ENCODE data around the gene MPIG6B. TPM values are rescaled to one million over a fixed set of nuclear protein-coding genes. Genes with fewer than 3 reads are reported as not detected.

MPIG6B gene
- total and polyA plus RNA-seq, 2 donors from 2014 or later = 0.60 TPM; not detected in 1

DNA sequence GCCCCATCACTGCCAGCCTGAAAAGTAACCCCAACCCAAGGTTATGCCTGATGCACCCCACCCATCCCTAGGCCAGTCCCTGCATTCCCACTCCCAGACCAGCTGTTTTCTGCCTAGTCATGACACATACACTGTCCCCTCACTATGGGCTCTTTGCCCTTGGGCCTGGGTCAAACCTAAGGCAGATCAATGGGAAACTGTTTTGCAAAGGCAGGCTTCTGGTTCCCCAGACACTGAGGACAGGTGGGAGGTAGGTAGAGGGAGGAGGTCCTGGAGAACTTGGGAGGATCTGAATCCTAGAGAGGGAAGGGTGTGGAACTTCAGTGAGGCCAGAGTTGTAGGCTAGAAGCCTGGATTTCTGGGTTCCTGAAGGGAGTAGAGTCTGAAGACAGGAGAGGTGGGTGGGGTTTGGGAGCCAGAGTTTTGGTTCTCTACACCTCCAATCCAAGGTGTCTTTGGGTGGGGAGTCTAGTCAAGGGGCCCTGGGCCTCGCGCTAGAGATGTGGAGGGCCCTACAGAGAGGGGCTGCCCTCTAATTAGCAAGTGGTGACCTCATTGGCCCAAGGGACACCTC is 11.2 kb downstream of the MPIG6B start:
- H3K4me3 ChIP-seq (ENCODE audit: low read length in 3 of 3) = peak overlapping the region; percentile 93 to 100 (median 98)
- FAIRE-seq (no peak), DNase-seq (peak in 1 of 5 donors; percentile 24)
- no peaks in the 10 kb centered on the region for H3K9me3 ChIP-seq (ENCODE audit: control insufficient read depth in 2 of 3, insufficient read depth in 1 of 3, low read length in 3 of 3)
- peaks cover 0 to 28% (median 16%) of the 10 kb centered on the region in 3 donors for H3K36me3 ChIP-seq (ENCODE audit: control insufficient read depth in 2 of 3, insufficient read depth in 3 of 3, low read length in 3 of 3)
- intact Hi-C loops (cut with DNase I) = no loop called here
- H3K27ac ChIP-seq (ENCODE audit: low read depth in 2 of 2, low read length in 2 of 2) = peak overlapping the region; percentile 98 to 99
- TF ChIP-seq, protein P1, sequence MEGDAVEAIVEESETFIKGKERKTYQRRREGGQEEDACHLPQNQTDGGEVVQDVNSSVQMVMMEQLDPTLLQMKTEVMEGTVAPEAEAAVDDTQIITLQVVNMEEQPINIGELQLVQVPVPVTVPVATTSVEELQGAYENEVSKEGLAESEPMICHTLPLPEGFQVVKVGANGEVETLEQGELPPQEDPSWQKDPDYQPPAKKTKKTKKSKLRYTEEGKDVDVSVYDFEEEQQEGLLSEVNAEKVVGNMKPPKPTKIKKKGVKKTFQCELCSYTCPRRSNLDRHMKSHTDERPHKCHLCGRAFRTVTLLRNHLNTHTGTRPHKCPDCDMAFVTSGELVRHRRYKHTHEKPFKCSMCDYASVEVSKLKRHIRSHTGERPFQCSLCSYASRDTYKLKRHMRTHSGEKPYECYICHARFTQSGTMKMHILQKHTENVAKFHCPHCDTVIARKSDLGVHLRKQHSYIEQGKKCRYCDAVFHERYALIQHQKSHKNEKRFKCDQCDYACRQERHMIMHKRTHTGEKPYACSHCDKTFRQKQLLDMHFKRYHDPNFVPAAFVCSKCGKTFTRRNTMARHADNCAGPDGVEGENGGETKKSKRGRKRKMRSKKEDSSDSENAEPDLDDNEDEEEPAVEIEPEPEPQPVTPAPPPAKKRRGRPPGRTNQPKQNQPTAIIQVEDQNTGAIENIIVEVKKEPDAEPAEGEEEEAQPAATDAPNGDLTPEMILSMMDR (IDR thresholded peaks at IDR 0.05; ENCODE audit: borderline replicate concordance, extremely low read depth, insufficient read depth) = no peak
- peaks cover 10 to 36% (median 28%) of the 10 kb centered on the region in 3 donors for H3K4me1 ChIP-seq (ENCODE audit: control insufficient read depth in 2 of 3, insufficient read depth in 2 of 3, low read depth in 1 of 3, low read length in 3 of 3)
- peak overlapping the region in 2 of 3 donors; percentile 34 to 99 for H3K9ac ChIP-seq (ENCODE audit: low read length in 3 of 3)
- no peaks in the 10 kb centered on the region for H3K27me3 ChIP-seq (ENCODE audit: control insufficient read depth, insufficient read depth, low read length)

DNA sequence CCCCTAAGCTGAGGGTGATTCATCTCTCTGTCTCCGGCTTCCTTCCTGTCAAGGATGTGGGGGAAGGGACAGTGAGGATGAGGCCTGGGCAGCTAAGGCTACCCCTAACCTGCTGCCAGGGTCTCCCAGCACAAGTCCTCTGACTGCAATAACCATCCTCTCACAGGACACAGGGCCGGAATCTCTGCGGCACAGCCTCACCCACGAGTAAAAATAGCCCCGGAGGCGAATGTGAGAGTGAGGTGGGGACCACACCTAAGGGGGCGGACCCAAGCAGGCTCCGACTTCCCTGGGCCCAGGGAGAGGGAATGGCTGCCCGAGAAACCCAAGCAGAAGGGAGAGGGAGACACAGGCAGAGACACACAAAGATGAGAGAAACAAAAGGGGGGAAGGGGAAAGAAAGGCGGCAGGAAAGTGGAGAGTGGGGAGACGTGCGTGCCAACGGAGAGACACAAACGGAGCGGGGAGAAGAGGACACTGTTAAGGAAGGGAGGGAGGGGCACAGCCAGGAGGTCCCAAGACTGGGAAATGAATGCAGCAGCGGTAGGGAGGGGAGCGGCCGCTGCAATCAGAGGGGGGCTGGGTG is 11.7 kb downstream of the MPIG6B start:
- Histone ChIP-seq H3K36me3 (ENCODE audit: control insufficient read depth in 2 of 3, insufficient read depth in 3 of 3, low read length in 3 of 3) (peaks cover 0 to 28% (median 16%) of the 10 kb centered on the region in 3 donors), H3K27me3 (ENCODE audit: control insufficient read depth, insufficient read depth, low read length) (no peaks in the 10 kb centered on the region), H3K9ac (ENCODE audit: low read length in 3 of 3) (peak overlapping the region; percentile 90 to 99 (median 99)), H3K4me1 (ENCODE audit: control insufficient read depth in 2 of 3, insufficient read depth in 2 of 3, low read depth in 1 of 3, low read length in 3 of 3) (peaks cover 10 to 36% (median 28%) of the 10 kb centered on the region in 3 donors), H3K9me3 (ENCODE audit: control insufficient read depth in 2 of 3, insufficient read depth in 1 of 3, low read length in 3 of 3) (no peaks in the 10 kb centered on the region), H3K4me3 (ENCODE audit: low read length in 3 of 3) (peak overlapping the region; percentile 93 to 100 (median 98)), H3K27ac (ENCODE audit: low read depth in 2 of 2, low read length in 2 of 2) (peak overlapping the region; percentile 98 to 99)
- FAIRE-seq (no peak), DNase-seq (peak; percentile 43 to 87 (median 75))
- intact Hi-C loops (cut with DNase I) = no loop called here
- TF ChIP-seq, protein P1 (IDR thresholded peaks at IDR 0.05; ENCODE audit: borderline replicate concordance, extremely low read depth, insufficient read depth) = no peak

DNA sequence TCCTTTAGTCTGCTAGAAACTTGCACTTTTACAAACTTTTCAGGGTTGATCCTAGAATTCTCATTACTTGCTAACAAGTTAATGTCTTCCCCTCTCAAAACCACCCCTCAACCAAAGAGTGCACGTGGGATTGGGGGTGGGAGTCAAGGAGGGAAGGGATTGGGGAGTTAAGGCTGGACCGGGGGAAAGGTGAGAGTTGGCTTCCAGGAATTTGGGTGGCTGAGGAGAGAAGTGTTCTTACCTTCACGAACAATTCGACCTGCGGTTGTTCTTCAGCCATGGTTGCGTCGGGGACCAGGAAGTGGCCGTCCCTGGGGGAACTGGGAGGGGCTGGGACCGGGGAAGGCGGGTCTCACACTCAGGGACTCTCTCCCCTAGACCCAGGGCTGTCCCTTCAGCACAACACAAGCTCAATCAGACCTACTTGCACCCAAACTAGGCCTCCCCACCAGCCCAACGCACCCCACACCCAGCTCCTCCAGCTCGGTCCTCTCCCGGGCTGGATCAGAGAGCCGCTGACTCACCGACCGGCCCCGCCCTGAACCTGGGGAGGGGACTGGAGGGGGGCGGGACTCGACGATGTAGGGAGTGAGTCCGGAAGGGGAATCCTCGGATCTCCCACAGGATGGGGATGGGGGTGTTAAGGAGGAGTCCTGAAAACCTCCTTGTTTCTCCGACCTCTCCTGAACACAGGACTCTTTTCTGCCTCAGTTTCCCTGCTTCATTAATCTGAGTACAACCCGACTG is 13.0 kb downstream of the MPIG6B start, which contains the start of gene CLIC1:
Gene CLIC1, minus strand, starts transcription at position 510 of the 747 bp plus-strand sequence. Its CDS starts 230 bp downstream, at position 280.
- Histone ChIP-seq H3K27ac (ENCODE audit: low read depth in 2 of 2, low read length in 2 of 2) (peak within 1 kb of the TSS; percentile 98 to 99), H3K27me3 (ENCODE audit: control insufficient read depth, insufficient read depth, low read length) (no peaks in the 10 kb centered on the region), H3K4me1 (ENCODE audit: control insufficient read depth in 2 of 3, insufficient read depth in 2 of 3, low read depth in 1 of 3, low read length in 3 of 3) (peaks cover 10 to 37% (median 32%) of the 10 kb centered on the region in 3 donors), H3K36me3 (ENCODE audit: control insufficient read depth in 2 of 3, insufficient read depth in 3 of 3, low read length in 3 of 3) (peaks cover 0 to 24% (median 14%) of the 10 kb centered on the region in 3 donors), H3K4me3 (ENCODE audit: low read length in 3 of 3) (peak within 1 kb of the TSS; percentile 93 to 100 (median 98)), H3K9ac (ENCODE audit: low read length in 3 of 3) (peak within 1 kb of the TSS; percentile 90 to 99 (median 99)), H3K9me3 (ENCODE audit: control insufficient read depth in 2 of 3, insufficient read depth in 1 of 3, low read length in 3 of 3) (no peaks in the 10 kb centered on the region)
- TF ChIP-seq, protein P1 (IDR thresholded peaks at IDR 0.05; ENCODE audit: borderline replicate concordance, extremely low read depth, insufficient read depth) = no peak
- intact Hi-C loops (cut with DNase I) = no loop called here
- FAIRE-seq (no peak), DNase-seq (peak; percentile 86 to 96 (median 92))

Data from kidney (tissue), 14 donors.